ENCODE results near the gene OOSP3.

Gene OOSP3

DNA sequence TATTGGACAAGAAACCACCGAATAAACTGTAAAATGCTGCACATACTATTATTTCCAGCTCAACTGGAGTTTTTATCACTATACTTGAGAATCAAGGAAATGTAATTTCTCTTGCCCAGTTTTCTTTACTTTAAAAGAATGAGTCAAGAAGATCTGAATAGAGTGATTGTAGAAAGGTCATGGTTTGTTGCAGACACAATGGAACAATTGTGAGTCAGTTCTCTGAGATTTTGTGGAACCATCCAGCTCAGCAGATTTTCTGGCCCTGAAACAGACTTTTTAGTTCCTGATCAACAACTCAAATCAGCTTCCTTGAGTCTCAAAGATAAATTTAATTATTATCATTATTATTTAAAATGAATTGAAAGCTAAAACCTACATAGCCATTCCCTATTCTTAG is 13.6 kb upstream of the OOSP3 start:
- Histone ChIP-seq H4K20me1 (ENCODE audit: insufficient read depth, low read length, poor library complexity, severe bottlenecking) (no peaks in the 10 kb centered on the region), H3K4me3 (ENCODE audit: low read length, poor library complexity, severe bottlenecking) (no peak overlapping the region), H3F3A (ENCODE audit: low read depth) (no peaks in the 10 kb centered on the region), H3K9me3 (ENCODE audit: insufficient read depth, low read depth, low read length) (no peaks in the 10 kb centered on the region), H3K79me2 (ENCODE audit: insufficient read depth, low read length) (no peaks in the 10 kb centered on the region), H2AFZ (ENCODE audit: low read length) (no peak overlapping the region), H3K9ac (ENCODE audit: low read depth, low read length, poor library complexity, severe bottlenecking) (no peak overlapping the region), H3K36me3 (ENCODE audit: insufficient read depth, low read length) (no peaks in the 10 kb centered on the region), H3K4me1 (ENCODE audit: insufficient read depth, low read length, poor library complexity, severe bottlenecking) (no peaks in the 10 kb centered on the region), H3K9me2 (replicated peaks; ENCODE audit: low read depth, low read length) (no peaks in the 10 kb centered on the region), H3K4me2 (ENCODE audit: low read depth, low read length, poor library complexity, severe bottlenecking) (no peak overlapping the region), H3K27me3 (ENCODE audit: insufficient read depth, low read length, poor library complexity, severe bottlenecking) (no peaks in the 10 kb centered on the region)
- TF ChIP-seq, protein P1, sequence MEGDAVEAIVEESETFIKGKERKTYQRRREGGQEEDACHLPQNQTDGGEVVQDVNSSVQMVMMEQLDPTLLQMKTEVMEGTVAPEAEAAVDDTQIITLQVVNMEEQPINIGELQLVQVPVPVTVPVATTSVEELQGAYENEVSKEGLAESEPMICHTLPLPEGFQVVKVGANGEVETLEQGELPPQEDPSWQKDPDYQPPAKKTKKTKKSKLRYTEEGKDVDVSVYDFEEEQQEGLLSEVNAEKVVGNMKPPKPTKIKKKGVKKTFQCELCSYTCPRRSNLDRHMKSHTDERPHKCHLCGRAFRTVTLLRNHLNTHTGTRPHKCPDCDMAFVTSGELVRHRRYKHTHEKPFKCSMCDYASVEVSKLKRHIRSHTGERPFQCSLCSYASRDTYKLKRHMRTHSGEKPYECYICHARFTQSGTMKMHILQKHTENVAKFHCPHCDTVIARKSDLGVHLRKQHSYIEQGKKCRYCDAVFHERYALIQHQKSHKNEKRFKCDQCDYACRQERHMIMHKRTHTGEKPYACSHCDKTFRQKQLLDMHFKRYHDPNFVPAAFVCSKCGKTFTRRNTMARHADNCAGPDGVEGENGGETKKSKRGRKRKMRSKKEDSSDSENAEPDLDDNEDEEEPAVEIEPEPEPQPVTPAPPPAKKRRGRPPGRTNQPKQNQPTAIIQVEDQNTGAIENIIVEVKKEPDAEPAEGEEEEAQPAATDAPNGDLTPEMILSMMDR (conservative IDR thresholded peaks at IDR 0.05; ENCODE audit: low read length) = no peak
- TF ChIP-seq EZH2phosphoT487 (IDR thresholded peaks at IDR 0.05; ENCODE audit: borderline replicate concordance) = no peak

DNA sequence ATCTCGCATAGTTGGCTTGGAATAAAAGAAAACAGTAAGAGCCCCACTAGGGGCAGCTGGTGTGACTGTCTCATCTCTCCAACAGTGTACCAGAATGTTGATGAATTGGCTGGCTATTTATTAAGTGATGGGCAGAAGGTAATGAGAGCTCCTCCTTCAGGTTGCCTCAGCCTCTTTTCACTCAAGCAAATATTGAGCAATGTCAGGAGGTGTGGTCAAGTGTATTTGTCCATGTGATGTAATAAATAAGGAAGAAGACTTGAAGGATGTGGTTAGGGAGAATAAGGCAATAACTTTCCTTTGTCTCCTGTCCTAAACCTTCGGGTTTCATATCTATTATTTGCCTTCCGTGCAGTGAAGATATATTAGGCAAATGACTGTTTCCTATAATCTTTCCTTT is 12.2 kb upstream of the OOSP3 start, which contains the start of gene TCN1:
TSS of gene TCN1 (minus strand) at position 91 of the 400 bp plus-strand sequence. CDS start at position 74, 17 bp downstream.
- no peak within 1 kb of the TSS for H3K4me2 ChIP-seq (ENCODE audit: low read depth, low read length, poor library complexity, severe bottlenecking)
- no peak within 1 kb of the TSS for H3K4me3 ChIP-seq (ENCODE audit: low read length, poor library complexity, severe bottlenecking)
- H3K36me3 ChIP-seq (ENCODE audit: insufficient read depth, low read length) = no peaks in the 10 kb centered on the region
- no peaks in the 10 kb centered on the region for H3K9me3 ChIP-seq (ENCODE audit: insufficient read depth, low read depth, low read length)
- H2AFZ ChIP-seq (ENCODE audit: low read length) = no peak within 1 kb of the TSS
- H3F3A ChIP-seq (ENCODE audit: low read depth) = no peaks in the 10 kb centered on the region
- H3K9me2 ChIP-seq (replicated peaks; ENCODE audit: low read depth, low read length) = no peaks in the 10 kb centered on the region
- no peak for TF ChIP-seq EZH2phosphoT487 (IDR thresholded peaks at IDR 0.05; ENCODE audit: borderline replicate concordance)
- TF ChIP-seq, protein P1 (conservative IDR thresholded peaks at IDR 0.05; ENCODE audit: low read length) = no peak
- H4K20me1 ChIP-seq (ENCODE audit: insufficient read depth, low read length, poor library complexity, severe bottlenecking) = no peaks in the 10 kb centered on the region
- no peak within 1 kb of the TSS for H3K9ac ChIP-seq (ENCODE audit: low read depth, low read length, poor library complexity, severe bottlenecking)
- no peaks in the 10 kb centered on the region for H3K79me2 ChIP-seq (ENCODE audit: insufficient read depth, low read length)
- H3K4me1 ChIP-seq (ENCODE audit: insufficient read depth, low read length, poor library complexity, severe bottlenecking) = no peaks in the 10 kb centered on the region
- no peaks in the 10 kb centered on the region for H3K27me3 ChIP-seq (ENCODE audit: insufficient read depth, low read length, poor library complexity, severe bottlenecking)

DNA sequence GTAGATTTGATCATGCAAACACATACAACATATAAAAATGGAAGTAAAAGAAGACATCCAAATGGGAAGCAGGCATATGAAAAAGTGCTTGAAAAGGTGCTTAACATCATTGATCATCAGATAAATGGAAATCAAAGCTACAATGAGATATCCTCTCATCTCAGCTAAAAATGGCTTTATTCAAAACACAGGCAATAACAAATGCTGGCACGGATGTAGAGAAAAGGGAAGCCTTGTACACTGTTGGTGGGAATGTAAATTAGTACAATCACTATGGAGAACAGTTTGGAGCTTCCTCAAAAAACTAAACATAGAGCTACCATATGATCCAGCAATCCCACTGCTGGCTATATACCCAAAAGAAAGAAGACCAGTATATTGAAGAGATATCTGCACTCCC is 11.7 kb upstream of the OOSP3 start:
- Histone ChIP-seq H3K4me2 (ENCODE audit: low read depth, low read length, poor library complexity, severe bottlenecking) (no peak overlapping the region), H2AFZ (ENCODE audit: low read length) (no peak overlapping the region), H3K9ac (ENCODE audit: low read depth, low read length, poor library complexity, severe bottlenecking) (no peak overlapping the region), H3K4me1 (ENCODE audit: insufficient read depth, low read length, poor library complexity, severe bottlenecking) (no peaks in the 10 kb centered on the region), H3K27me3 (ENCODE audit: insufficient read depth, low read length, poor library complexity, severe bottlenecking) (no peaks in the 10 kb centered on the region), H3K9me2 (replicated peaks; ENCODE audit: low read depth, low read length) (no peaks in the 10 kb centered on the region), H3K4me3 (ENCODE audit: low read length, poor library complexity, severe bottlenecking) (no peak overlapping the region), H3K36me3 (ENCODE audit: insufficient read depth, low read length) (no peaks in the 10 kb centered on the region), H4K20me1 (ENCODE audit: insufficient read depth, low read length, poor library complexity, severe bottlenecking) (no peaks in the 10 kb centered on the region), H3K79me2 (ENCODE audit: insufficient read depth, low read length) (no peaks in the 10 kb centered on the region), H3K9me3 (ENCODE audit: insufficient read depth, low read depth, low read length) (no peaks in the 10 kb centered on the region), H3F3A (ENCODE audit: low read depth) (no peaks in the 10 kb centered on the region)
- TF ChIP-seq EZH2phosphoT487 (IDR thresholded peaks at IDR 0.05; ENCODE audit: borderline replicate concordance) = no peak
- TF ChIP-seq, protein P1 (conservative IDR thresholded peaks at IDR 0.05; ENCODE audit: low read length) = no peak

Data from Loucy (cell line).